Gastroesophageal sphincter (tissue), 3 donors: Measurements from ENCODE around the gene MAB21L2.

Experiments used
- EP300 ChIP-seq: sonication (generic); formaldehyde crosslinking; IDR thresholded peaks from one replicate; pipeline ENCODE4 v1.6.1; 2017; ENCODE audit warnings: antibody characterized with exemption, mild to moderate bottlenecking
- POLR2AphosphoS5 ChIP-seq: sonication (generic); formaldehyde crosslinking; IDR thresholded peaks from one replicate; pipeline ENCODE4 v1.6.1; 2017; ENCODE audit warnings: antibody characterized with exemption
- TF ChIP-seq, protein P1 (sequence below), 4 experiments: fragments of 200-600 bp in 2 of 4; fragments of 450-650 bp in 2 of 4; sonication (generic) in 1 of 4; IDR thresholded peaks; one replicate each; pipeline ENCODE4 v1.5.1; 2017 to 2019; ENCODE audit warnings: antibody characterized with exemption in 4 of 4, mild to moderate bottlenecking in 2 of 4, moderate library complexity in 2 of 4

DNA sequence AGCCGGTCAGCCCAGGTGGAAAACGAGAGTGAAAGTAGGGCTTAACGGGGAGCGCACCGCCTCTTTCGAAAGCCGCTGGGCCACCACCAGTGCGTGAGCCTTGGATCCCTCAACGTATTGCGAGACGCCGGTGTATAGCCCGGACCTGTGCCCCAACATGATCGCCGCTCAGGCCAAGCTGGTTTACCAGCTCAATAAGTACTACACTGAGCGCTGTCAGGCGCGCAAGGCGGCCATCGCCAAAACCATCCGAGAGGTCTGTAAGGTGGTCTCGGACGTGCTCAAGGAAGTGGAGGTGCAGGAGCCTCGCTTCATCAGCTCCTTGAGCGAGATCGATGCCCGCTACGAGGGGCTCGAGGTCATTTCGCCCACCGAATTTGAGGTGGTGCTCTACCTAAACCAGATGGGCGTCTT lies 929 bp downstream of the MAB21L2 start:
- TF ChIP-seq, protein P1, sequence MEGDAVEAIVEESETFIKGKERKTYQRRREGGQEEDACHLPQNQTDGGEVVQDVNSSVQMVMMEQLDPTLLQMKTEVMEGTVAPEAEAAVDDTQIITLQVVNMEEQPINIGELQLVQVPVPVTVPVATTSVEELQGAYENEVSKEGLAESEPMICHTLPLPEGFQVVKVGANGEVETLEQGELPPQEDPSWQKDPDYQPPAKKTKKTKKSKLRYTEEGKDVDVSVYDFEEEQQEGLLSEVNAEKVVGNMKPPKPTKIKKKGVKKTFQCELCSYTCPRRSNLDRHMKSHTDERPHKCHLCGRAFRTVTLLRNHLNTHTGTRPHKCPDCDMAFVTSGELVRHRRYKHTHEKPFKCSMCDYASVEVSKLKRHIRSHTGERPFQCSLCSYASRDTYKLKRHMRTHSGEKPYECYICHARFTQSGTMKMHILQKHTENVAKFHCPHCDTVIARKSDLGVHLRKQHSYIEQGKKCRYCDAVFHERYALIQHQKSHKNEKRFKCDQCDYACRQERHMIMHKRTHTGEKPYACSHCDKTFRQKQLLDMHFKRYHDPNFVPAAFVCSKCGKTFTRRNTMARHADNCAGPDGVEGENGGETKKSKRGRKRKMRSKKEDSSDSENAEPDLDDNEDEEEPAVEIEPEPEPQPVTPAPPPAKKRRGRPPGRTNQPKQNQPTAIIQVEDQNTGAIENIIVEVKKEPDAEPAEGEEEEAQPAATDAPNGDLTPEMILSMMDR (IDR thresholded peaks at IDR 0.05): no peak
- no peak for TF ChIP-seq POLR2AphosphoS5
- no peak for TF ChIP-seq EP300
